Right ventricle myocardium superior (tissue), 1 donor: ENCODE results near the gene MAGEE2. TPM values are rescaled to one million over a fixed set of nuclear protein-coding genes. Genes with fewer than 3 reads are reported as not detected.
"Not testable (repeated sequence)": the region's sequence is repeated elsewhere in the genome, so short reads cannot be mapped to it uniquely, and the experiment has no call there.

ENCODE experiments used
- ATAC-seq: fragments of 200-7000 bp; cut with Tn5 transposase; one replicate; pipeline ENCODE4 v1.9.1; 2020; ENCODE audit warnings: mild to moderate bottlenecking; ENCODE audit not compliant: poor library complexity
- DNase-seq: peaks from one replicate; pipeline ENCODE4 v3.0.0-alpha.2; 2020
- intact Hi-C: fragments of 100-400 bp; cut with DNase I; formaldehyde crosslinking; loops from one replicate; pipeline ENCODE4 v1.11.2; 2022
- long read RNA-seq: library from polyadenylated mRNA; unstranded; transcript quantifications from one replicate; pipeline ENCODE4 v2.0.0, GENCODE V29; 2021
- total RNA-seq: library from RNA; stranded (reverse); fragmentation: NEBNext Ultra II Directional; extraction: Animal tissue kit (Norgen Biotek cat#: 25700); gene quantifications from one replicate; pipeline ENCODE4 v1.2.1, GENCODE V29; 2021
- donor health status: DM: no; HTN: yes; CAD: no; lungs with severe emphysema.

The MAGEE2 gene
- not detected for total RNA-seq
- long read RNA-seq, result 0 reads

GRCh38 chrX:75784680-75785491 is at the start of gene MAGEE2:
Gene MAGEE2, minus strand, starts transcription at chrX:75785254. Its CDS starts 203 bp downstream, at chrX:75785051.
- DNase-seq, result peak; percentile 36
- peak; percentile 61 for ATAC-seq
- intact Hi-C loops, result no loop called here

- ATAC-seq (no peak), DNase-seq (no peak)
- intact Hi-C loops, result no loop called here
Measured at GRCh38 chrX:75786290-75786689, 1.2 kb upstream of the MAGEE2 start.

GRCh38 chrX:75781611-75782010 is 3.4 kb downstream of the MAGEE2 start:
- ATAC-seq (peak; percentile 39), DNase-seq (peak; percentile 59)
- intact Hi-C loops, result no loop called here

- DNase-seq, ATAC-seq, intact Hi-C loops: not testable (repeated sequence)
Measured at GRCh38 chrX:75768063-75768462, 17.0 kb downstream of the MAGEE2 start.

- DNase-seq (no peak), ATAC-seq (no peak)
- intact Hi-C loops, result no loop called here
Measured at GRCh38 chrX:75748431-75748830, 36.6 kb downstream of the MAGEE2 start.

GRCh38 chrX:75746891-75747639 is 38.0 kb downstream of the MAGEE2 start:
- intact Hi-C loops, result no loop called here
- ATAC-seq, result peak; percentile 73
- peak; percentile 63 for DNase-seq
